ENCODE data around the gene GNAS. TPM values are rescaled to one million over a fixed set of nuclear protein-coding genes. Genes with fewer than 3 reads are reported as not detected.

GNAS gene
- total and polyA plus RNA-seq, 9 of the 15 experiments (the other 6 are each of a cell fraction or from before 2014, with no cell fraction given), result 128 to 648 (median 266) TPM

DNA sequence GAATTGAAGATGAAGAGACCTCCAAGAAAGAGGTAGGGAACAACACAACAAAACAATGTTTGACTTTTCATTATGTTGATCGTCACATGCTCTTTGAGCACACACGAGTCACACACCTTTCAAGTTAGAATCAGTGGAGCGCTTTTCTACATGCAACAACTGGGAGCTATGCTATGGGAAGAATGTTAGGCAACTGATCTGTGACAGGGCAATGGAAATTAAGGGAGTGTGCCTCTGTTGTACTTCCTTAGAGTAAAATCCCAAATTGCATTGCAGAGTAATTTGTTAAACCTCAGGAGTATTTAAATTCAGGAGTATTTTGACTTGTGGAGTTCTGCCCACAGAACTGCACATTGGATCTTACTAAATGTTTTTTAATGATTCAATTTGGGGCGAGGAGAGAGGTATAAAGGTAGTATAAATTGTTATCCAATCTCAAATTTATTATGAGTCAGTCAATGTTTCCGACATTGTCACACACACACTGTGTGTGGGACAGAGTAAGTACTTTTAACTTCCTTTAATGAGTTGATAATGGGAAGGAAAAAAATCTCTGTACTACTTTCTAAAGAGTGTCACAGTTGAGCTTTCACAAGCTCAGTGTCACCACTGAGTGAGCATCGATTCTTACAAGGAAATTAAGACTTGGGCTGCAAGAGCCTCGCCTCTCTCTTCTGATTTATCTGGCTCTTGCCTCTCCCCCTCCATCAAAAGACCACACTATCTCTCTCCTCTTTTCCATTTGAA, 10.7 kb downstream of the GNAS start:
- POLR2A ChIA-PET, result no interaction called here
- TF ChIP-seq, protein P1, sequence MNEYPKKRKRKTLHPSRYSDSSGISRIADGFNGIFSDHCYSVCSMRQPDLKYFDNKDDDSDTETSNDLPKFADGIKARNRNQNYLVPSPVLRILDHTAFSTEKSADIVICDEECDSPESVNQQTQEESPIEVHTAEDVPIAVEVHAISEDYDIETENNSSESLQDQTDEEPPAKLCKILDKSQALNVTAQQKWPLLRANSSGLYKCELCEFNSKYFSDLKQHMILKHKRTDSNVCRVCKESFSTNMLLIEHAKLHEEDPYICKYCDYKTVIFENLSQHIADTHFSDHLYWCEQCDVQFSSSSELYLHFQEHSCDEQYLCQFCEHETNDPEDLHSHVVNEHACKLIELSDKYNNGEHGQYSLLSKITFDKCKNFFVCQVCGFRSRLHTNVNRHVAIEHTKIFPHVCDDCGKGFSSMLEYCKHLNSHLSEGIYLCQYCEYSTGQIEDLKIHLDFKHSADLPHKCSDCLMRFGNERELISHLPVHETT (CRISPR knock-in tag; conservative IDR thresholded peaks at IDR 0.05 in 1 of 2, IDR thresholded peaks at IDR 0.05 in 1 of 2), result no peak
- TF ChIP-seq BRD9 (IDR thresholded peaks at IDR 0.05; ENCODE audit: low read depth, partially characterized antibody) (no peak), PRMT5 (CRISPR knock-in tag; IDR thresholded peaks at IDR 0.05) (no peak), DPF2 (IDR thresholded peaks at IDR 0.05) (no peak), SMAD2 (IDR thresholded peaks at IDR 0.05; ENCODE audit: low read depth, low read length) (no peak), CBX2 (IDR thresholded peaks at IDR 0.05; ENCODE audit: insufficient read depth, low read length, poor library complexity, severe bottlenecking) (no peak), ZNF561 (CRISPR knock-in tag; conservative IDR thresholded peaks at IDR 0.05) (no peak)
- TF ChIP-seq, protein P2, sequence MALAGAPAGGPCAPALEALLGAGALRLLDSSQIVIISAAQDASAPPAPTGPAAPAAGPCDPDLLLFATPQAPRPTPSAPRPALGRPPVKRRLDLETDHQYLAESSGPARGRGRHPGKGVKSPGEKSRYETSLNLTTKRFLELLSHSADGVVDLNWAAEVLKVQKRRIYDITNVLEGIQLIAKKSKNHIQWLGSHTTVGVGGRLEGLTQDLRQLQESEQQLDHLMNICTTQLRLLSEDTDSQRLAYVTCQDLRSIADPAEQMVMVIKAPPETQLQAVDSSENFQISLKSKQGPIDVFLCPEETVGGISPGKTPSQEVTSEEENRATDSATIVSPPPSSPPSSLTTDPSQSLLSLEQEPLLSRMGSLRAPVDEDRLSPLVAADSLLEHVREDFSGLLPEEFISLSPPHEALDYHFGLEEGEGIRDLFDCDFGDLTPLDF (CRISPR knock-in tag; IDR thresholded peaks at IDR 0.05), result no peak
- TF ChIP-seq, protein P3, sequence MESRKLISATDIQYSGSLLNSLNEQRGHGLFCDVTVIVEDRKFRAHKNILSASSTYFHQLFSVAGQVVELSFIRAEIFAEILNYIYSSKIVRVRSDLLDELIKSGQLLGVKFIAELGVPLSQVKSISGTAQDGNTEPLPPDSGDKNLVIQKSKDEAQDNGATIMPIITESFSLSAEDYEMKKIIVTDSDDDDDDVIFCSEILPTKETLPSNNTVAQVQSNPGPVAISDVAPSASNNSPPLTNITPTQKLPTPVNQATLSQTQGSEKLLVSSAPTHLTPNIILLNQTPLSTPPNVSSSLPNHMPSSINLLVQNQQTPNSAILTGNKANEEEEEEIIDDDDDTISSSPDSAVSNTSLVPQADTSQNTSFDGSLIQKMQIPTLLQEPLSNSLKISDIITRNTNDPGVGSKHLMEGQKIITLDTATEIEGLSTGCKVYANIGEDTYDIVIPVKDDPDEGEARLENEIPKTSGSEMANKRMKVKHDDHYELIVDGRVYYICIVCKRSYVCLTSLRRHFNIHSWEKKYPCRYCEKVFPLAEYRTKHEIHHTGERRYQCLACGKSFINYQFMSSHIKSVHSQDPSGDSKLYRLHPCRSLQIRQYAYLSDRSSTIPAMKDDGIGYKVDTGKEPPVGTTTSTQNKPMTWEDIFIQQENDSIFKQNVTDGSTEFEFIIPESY (CRISPR knock-in tag; IDR thresholded peaks at IDR 0.05), result no peak
- TF ChIP-seq, protein P4, sequence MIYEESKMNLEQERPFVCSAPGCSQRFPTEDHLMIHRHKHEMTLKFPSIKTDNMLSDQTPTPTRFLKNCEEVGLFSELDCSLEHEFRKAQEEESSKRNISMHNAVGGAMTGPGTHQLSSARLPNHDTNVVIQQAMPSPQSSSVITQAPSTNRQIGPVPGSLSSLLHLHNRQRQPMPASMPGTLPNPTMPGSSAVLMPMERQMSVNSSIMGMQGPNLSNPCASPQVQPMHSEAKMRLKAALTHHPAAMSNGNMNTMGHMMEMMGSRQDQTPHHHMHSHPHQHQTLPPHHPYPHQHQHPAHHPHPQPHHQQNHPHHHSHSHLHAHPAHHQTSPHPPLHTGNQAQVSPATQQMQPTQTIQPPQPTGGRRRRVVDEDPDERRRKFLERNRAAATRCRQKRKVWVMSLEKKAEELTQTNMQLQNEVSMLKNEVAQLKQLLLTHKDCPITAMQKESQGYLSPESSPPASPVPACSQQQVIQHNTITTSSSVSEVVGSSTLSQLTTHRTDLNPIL (CRISPR knock-in tag; IDR thresholded peaks at IDR 0.05), result no peak
- TF ChIP-seq, protein P5, sequence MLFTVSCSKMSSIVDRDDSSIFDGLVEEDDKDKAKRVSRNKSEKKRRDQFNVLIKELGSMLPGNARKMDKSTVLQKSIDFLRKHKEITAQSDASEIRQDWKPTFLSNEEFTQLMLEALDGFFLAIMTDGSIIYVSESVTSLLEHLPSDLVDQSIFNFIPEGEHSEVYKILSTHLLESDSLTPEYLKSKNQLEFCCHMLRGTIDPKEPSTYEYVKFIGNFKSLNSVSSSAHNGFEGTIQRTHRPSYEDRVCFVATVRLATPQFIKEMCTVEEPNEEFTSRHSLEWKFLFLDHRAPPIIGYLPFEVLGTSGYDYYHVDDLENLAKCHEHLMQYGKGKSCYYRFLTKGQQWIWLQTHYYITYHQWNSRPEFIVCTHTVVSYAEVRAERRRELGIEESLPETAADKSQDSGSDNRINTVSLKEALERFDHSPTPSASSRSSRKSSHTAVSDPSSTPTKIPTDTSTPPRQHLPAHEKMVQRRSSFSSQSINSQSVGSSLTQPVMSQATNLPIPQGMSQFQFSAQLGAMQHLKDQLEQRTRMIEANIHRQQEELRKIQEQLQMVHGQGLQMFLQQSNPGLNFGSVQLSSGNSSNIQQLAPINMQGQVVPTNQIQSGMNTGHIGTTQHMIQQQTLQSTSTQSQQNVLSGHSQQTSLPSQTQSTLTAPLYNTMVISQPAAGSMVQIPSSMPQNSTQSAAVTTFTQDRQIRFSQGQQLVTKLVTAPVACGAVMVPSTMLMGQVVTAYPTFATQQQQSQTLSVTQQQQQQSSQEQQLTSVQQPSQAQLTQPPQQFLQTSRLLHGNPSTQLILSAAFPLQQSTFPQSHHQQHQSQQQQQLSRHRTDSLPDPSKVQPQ (CRISPR knock-in tag; IDR thresholded peaks at IDR 0.05; ENCODE audit: borderline replicate concordance), result no peak

More for the DNA sequence above, 10.7 kb downstream of the GNAS start:
- Histone ChIP-seq H4K20me1 (replicated peaks; ENCODE audit: control insufficient read depth, insufficient read depth, low read length) (no peaks in the 10 kb centered on the region), H3K79me2 (ENCODE audit: control insufficient read depth, insufficient read depth, low read length) (no peaks in the 10 kb centered on the region), H3K36me3 (ENCODE audit: control insufficient read depth, insufficient read depth, low read length) (no peaks in the 10 kb centered on the region), H3K9me1 (ENCODE audit: control insufficient read depth, insufficient read depth, low read length) (no peaks in the 10 kb centered on the region), H2AFZ (ENCODE audit: low read depth, low read length) (no peak overlapping the region), H3K4me2 (ENCODE audit: insufficient read depth, low read length) (no peak overlapping the region), H3K27me3 (ENCODE audit: control insufficient read depth in 2 of 2, insufficient read depth in 2 of 2, low read length in 2 of 2) (peaks cover 0 to 6% of the 10 kb centered on the region in 2 experiments; a peak in 2 of 5 replicates), H3K27ac (ENCODE audit: extremely low read depth, low read depth, low read length) (no peak overlapping the region), H3K4me3 (no peak overlapping the region), H3K4me1 (replicated peaks in 1 of 2; ENCODE audit: control insufficient read depth in 2 of 2, insufficient read depth in 2 of 2, low read length in 2 of 2) (no peaks in the 10 kb centered on the region), H3K9me3 (replicated peaks; ENCODE audit: control insufficient read depth, insufficient read depth, low read depth, low read length) (no peaks in the 10 kb centered on the region), H3K9ac (ENCODE audit: insufficient read depth in 1 of 2, low read depth in 2 of 2, low read length in 2 of 2) (no peak overlapping the region)
- in situ Hi-C loops (cut with MboI) (no loop called here), intact Hi-C loops (cut with micrococcal nuclease) (no loop called here)
- no TSS peak for BruUV-seq (replicated peaks)
- WGBS (ENCODE audit: insufficient coverage, low coverage, missing lambda C conversion rate), result 0% methylated on average over 7 of the region's 7 CpGs
- DNase-seq (ENCODE audit: extremely low read depth in 1 of 4, low spot score in 3 of 4) (no peak), FAIRE-seq (no peak), ATAC-seq (no peak)
- CTCF ChIA-PET (ENCODE audit: low intra/inter-chr PET ratio), result no interaction called here
